CD1c-positive myeloid dendritic cell (primary cell): Measurements from ENCODE around the gene MLANA.

Source experiments
- DNase-seq: peaks from one replicate; pipeline ENCODE4 v3.0.0-alpha.2; 2016; ENCODE audit errors: extremely low spot score

Gene MLANA

GRCh38 chr9:5890641-5891040 lies at the start of gene MLANA:
TSS of gene MLANA (plus strand) at chr9:5890889. CDS start at chr9:5892475, 1,586 bp downstream.
- DNase-seq, result no peak

- no peak for DNase-seq
These were observed 48.7 kb upstream of the MLANA start for GRCh38 chr9:5841771-5842573.

GRCh38 chr9:5842929-5843793 lies 47.5 kb upstream of the MLANA start:
- no peak for DNase-seq

- no peak for DNase-seq
These were observed 46.8 kb upstream of the MLANA start for GRCh38 chr9:5843794-5844471.

GRCh38 chr9:5845157-5845531 lies 45.5 kb upstream of the MLANA start:
- DNase-seq, result no peak

GRCh38 chr9:5846096-5846495 lies 44.6 kb upstream of the MLANA start:
- DNase-seq, result no peak

GRCh38 chr9:5846501-5846921 lies 44.2 kb upstream of the MLANA start:
- DNase-seq, result peak; percentile 61

- DNase-seq, result no peak
These were observed 42.3 kb upstream of the MLANA start for GRCh38 chr9:5848372-5848882.

- peak; percentile 15 for DNase-seq
These were observed 40.0 kb upstream of the MLANA start for GRCh38 chr9:5850724-5851122.

GRCh38 chr9:5851445-5851844 lies 39.2 kb upstream of the MLANA start:
- peak; percentile 84 for DNase-seq

- no peak for DNase-seq
These were observed 37.7 kb upstream of the MLANA start for GRCh38 chr9:5852987-5853386.

GRCh38 chr9:5853617-5854016 lies 37.1 kb upstream of the MLANA start:
- no peak for DNase-seq

- DNase-seq, result no peak
These were observed 36.5 kb upstream of the MLANA start for GRCh38 chr9:5854063-5854790.

- DNase-seq, result peak; percentile 26
These were observed 32.8 kb upstream of the MLANA start for GRCh38 chr9:5857928-5858327.

- DNase-seq, result no peak
These were observed 31.9 kb upstream of the MLANA start for GRCh38 chr9:5858833-5859232.

GRCh38 chr9:5863092-5863746 lies 27.5 kb upstream of the MLANA start:
- DNase-seq, result no peak

- DNase-seq, result no peak
These were observed 26.2 kb upstream of the MLANA start for GRCh38 chr9:5864446-5864845.

- no peak for DNase-seq
These were observed 24.4 kb upstream of the MLANA start for GRCh38 chr9:5866272-5866671.

GRCh38 chr9:5866685-5867084 lies 24.0 kb upstream of the MLANA start:
- DNase-seq, result no peak

- no peak for DNase-seq
These were observed 22.5 kb upstream of the MLANA start for GRCh38 chr9:5868235-5868634.
